Endothelial cell of umbilical vein (primary cell): ENCODE results near the gene PRKAG2. TPM values are rescaled to one million over a fixed set of nuclear protein-coding genes. Genes with fewer than 3 reads are reported as not detected.

Source experiments
- BruUV-seq: library from RNA; stranded (reverse); fragments of 400-500 nt; replicated peaks from 2 replicates; lab custom pipeline; 2021; lab: Mats Ljungman, UMichigan
- CTCF ChIA-PET: fragments of 300-600, 350-600 bp; sonication (Branson Sonifier 250); formaldehyde crosslinking; loops from one replicate; lab custom pipeline; 2021; ENCODE audit warnings: antibody characterized with exemption, inconsistent platforms; lab: Charles Lee
- POLR2A ChIA-PET: fragments of 300-600, 350-600 bp; sonication (Branson Sonifier 250); formaldehyde crosslinking; loops from one replicate; lab custom pipeline; 2021; ENCODE audit warnings: antibody characterized with exemption, inconsistent platforms; lab: Charles Lee
- DNase-seq: peaks from one replicate; pipeline ENCODE4 v3.0.0-alpha.2; 2011; ENCODE audit warnings: low read depth, low spot score
- FAIRE-seq: peaks from 2 replicates; lab custom pipeline; 2011; peaks lifted over from hg19 to GRCh38; lab: Jason Lieb, UNC
- H2AFZ ChIP-seq: 2 replicates; pipeline ENCODE4 v1.6.0; 2012; ENCODE audit warnings: low read depth, low read length, control low read depth, inconsistent platforms
- H3K27ac ChIP-seq: 2 replicates; pipeline ENCODE4 v1.5.1; 2011; ENCODE audit warnings: low read depth, mild to moderate bottlenecking, control low read depth, low read length, moderate library complexity; ENCODE audit not compliant: insufficient read depth
- H3K27me3 ChIP-seq, 2 experiments: 2 replicates each; pipeline versions ENCODE4 v1.6.0 to v1.6.1; 2011; ENCODE audit warnings: low read length in 2 of 2, mixed read lengths in 1 of 2; ENCODE audit not compliant: control insufficient read depth in 2 of 2, insufficient read depth in 2 of 2
- H3K36me3 ChIP-seq, 2 experiments: 2 replicates in 1 of 2; 3 replicates in 1 of 2; pipeline ENCODE4 v1.5.1; 2011; ENCODE audit warnings: low read length in 2 of 2, mild to moderate bottlenecking in 1 of 2, moderate library complexity in 1 of 2; ENCODE audit not compliant: control insufficient read depth in 2 of 2, insufficient read depth in 2 of 2; ENCODE audit errors: extremely low read depth in 1 of 2
- H3K4me1 ChIP-seq: 3 replicates; pipeline ENCODE4 v1.5.1; 2011; ENCODE audit warnings: mild to moderate bottlenecking, low read length; ENCODE audit not compliant: control insufficient read depth, insufficient read depth; ENCODE audit errors: extremely low read depth
- H3K4me2 ChIP-seq: 2 replicates; pipeline ENCODE4 v1.6.1; 2011; ENCODE audit warnings: low read length, control low read depth, mixed read lengths; ENCODE audit not compliant: insufficient read depth
- H3K4me3 ChIP-seq, 3 experiments: fragments of 200-600 bp in 1 of 3; sonication (generic), shearing (Covaris generic) in 1 of 3; replicated peaks in 1 of 3; 2 replicates each; pipeline ENCODE4 v1.5.1; 2011 to 2016; ENCODE audit warnings: control low read depth in 3 of 3, low read length in 3 of 3, mild to moderate bottlenecking in 2 of 3, inconsistent platforms in 1 of 3, low read depth in 1 of 3, moderate library complexity in 1 of 3; ENCODE audit not compliant: insufficient read depth in 1 of 3
- H3K79me2 ChIP-seq: 2 replicates; pipeline ENCODE4 v1.6.0; 2012; ENCODE audit warnings: low read length, inconsistent platforms; ENCODE audit not compliant: control insufficient read depth, insufficient read depth
- H3K9ac ChIP-seq: replicated peaks from 2 replicates; pipeline ENCODE3; 2011; ENCODE audit warnings: low read length, control low read depth; ENCODE audit not compliant: insufficient read depth; ENCODE audit errors: extremely low read depth
- H3K9me1 ChIP-seq: replicated peaks from 3 replicates; pipeline ENCODE4 v1.6.0; 2011; ENCODE audit warnings: mild to moderate bottlenecking, low read length; ENCODE audit not compliant: control insufficient read depth, insufficient read depth; ENCODE audit errors: extremely low read depth
- H3K9me3 ChIP-seq: replicated peaks from 2 replicates; pipeline ENCODE4 v1.5.1; 2012; ENCODE audit warnings: low read length, inconsistent platforms; ENCODE audit not compliant: control insufficient read depth, insufficient read depth
- H4K20me1 ChIP-seq: replicated peaks from 2 replicates; pipeline ENCODE3; 2011; ENCODE audit warnings: mild to moderate bottlenecking, low read length; ENCODE audit not compliant: control insufficient read depth, insufficient read depth; ENCODE audit errors: extremely low read depth
- CTCF ChIP-seq, 2 donors: IDR thresholded peaks; 1 replicate in 1 of 2; 2 replicates in 1 of 2; pipeline ENCODE4 v1.5.1; 2011; ENCODE audit warnings: low read length in 2 of 2, mild to moderate bottlenecking in 2 of 2, moderate library complexity in 2 of 2, control low read depth in 1 of 2, inconsistent platforms in 1 of 2, low read depth in 1 of 2; ENCODE audit not compliant: insufficient read depth in 1 of 2; ENCODE audit errors: extremely low read depth in 1 of 2
- EZH2 ChIP-seq: IDR thresholded peaks from 2 replicates; pipeline ENCODE4 v1.6.1; 2012; ENCODE audit warnings: borderline replicate concordance, low read depth, mild to moderate bottlenecking, moderate library complexity, low read length, inconsistent platforms; ENCODE audit not compliant: severe bottlenecking
- FOS ChIP-seq: IDR thresholded peaks from 2 replicates; pipeline ENCODE4 v1.6.1; 2011; ENCODE audit warnings: mild to moderate bottlenecking, low read length, moderate library complexity, borderline replicate concordance; ENCODE audit not compliant: insufficient read depth
- GATA2 ChIP-seq: IDR thresholded peaks from 2 replicates; pipeline ENCODE4 v1.7.0; 2011; ENCODE audit warnings: low read depth, mild to moderate bottlenecking, moderate library complexity, mixed read lengths, low read length; ENCODE audit not compliant: insufficient read length, insufficient read depth
- JUN ChIP-seq: IDR thresholded peaks from 2 replicates; pipeline ENCODE4 v1.6.1; 2011; ENCODE audit warnings: borderline replicate concordance, low read depth; ENCODE audit not compliant: insufficient read length, insufficient read depth
- MAX ChIP-seq: IDR thresholded peaks from 2 replicates; pipeline ENCODE4 v1.6.1; 2011; ENCODE audit not compliant: insufficient read depth, insufficient read length
- MYC ChIP-seq: IDR thresholded peaks from one replicate; pipeline ENCODE4 v1.6.1; 2011; ENCODE audit warnings: mild to moderate bottlenecking, low read depth, low read length
- POLR2A ChIP-seq: IDR thresholded peaks from 2 replicates; pipeline ENCODE4 v1.6.1; 2012; ENCODE audit warnings: low read depth, mild to moderate bottlenecking, control low read depth, low read length
- POLR2AphosphoS5 ChIP-seq: IDR thresholded peaks from 2 replicates; pipeline ENCODE4 v1.6.1; 2012; ENCODE audit warnings: low read depth, mild to moderate bottlenecking, control low read depth, low read length, moderate library complexity; ENCODE audit not compliant: insufficient read depth
- dilution Hi-C: fragments of 300-500 bp; cut with MboI; formaldehyde crosslinking; loops from one replicate; pipeline ENCODE4 v1.15.0; 2019; ENCODE audit warnings: low sequenced_read_pairs; ENCODE audit not compliant: extremely low pct_ligation_motif_present
- intact Hi-C: fragments of 100-400 bp; cut with micrococcal nuclease; formaldehyde crosslinking; loops from one replicate; pipeline ENCODE4 v1.10.0; 2022
- polyA plus RNA-seq, 4 experiments: library from polyadenylated mRNA; depleted of rRNA in 3 of 4; stranded (reverse) in 3 of 4; unstranded in 1 of 4; fragments of >200 nt; gene quantifications; 2 replicates each; pipeline versions ENCODE4 v1.2.1 to v1.2.3, GENCODE V29; 2011 to 2012; ENCODE audit warnings: missing spikeins in 1 of 4
- total RNA-seq: library from RNA; stranded (reverse); gene quantifications from 2 replicates; pipeline ENCODE4 v1.2.3, GENCODE V29; 2021

Gene PRKAG2
- total and polyA plus RNA-seq, 2 donors (not counting 3 experiments of a cell fraction or from before 2014, with no cell fraction given) = 19.3 to 51.5 TPM

GRCh38 chr7:151655555-151655954 is 221.4 kb downstream of the PRKAG2 start:
- intact Hi-C loops = no loop called here
- no peaks in the 10 kb centered on the region for H3K4me1 ChIP-seq
- H3K36me3 ChIP-seq = no peaks in the 10 kb centered on the region

More at GRCh38 chr7:151655555-151655954, 221.4 kb downstream of the PRKAG2 start:
- dilution Hi-C loops = no loop called here
- no TSS peak for BruUV-seq
- H2AFZ ChIP-seq = no peak overlapping the region
- no peak overlapping the region for H3K4me3 ChIP-seq
- ChIA-PET CTCF (interaction anchor here (1.1 kb wide), 1 partner anchor 172 kb away, joined by 3 read pairs; no protein-coding TSS in a partner anchor), POLR2A (no interaction called here)
- TF ChIP-seq EZH2 (no peak), JUN (no peak), POLR2AphosphoS5 (no peak), MAX (no peak), MYC (no peak), GATA2 (no peak), CTCF (IDR thresholded peaks at IDR 0.05; ENCODE audit: extremely low read depth in 1 of 2, insufficient read depth in 1 of 2, low read depth in 1 of 2, low read length in 2 of 2) (no peak), POLR2A (no peak), FOS (no peak)
- no peaks in the 10 kb centered on the region for H3K27me3 ChIP-seq
- no peak for FAIRE-seq
- H3K27ac ChIP-seq = no peak overlapping the region
- DNase-seq = no peak
- no peak overlapping the region for H3K4me2 ChIP-seq
- H3K9me3 ChIP-seq = no peaks in the 10 kb centered on the region
- H3K79me2 ChIP-seq = no peaks in the 10 kb centered on the region
- no peak overlapping the region for H3K9ac ChIP-seq
- no peaks in the 10 kb centered on the region for H4K20me1 ChIP-seq
- no peaks in the 10 kb centered on the region for H3K9me1 ChIP-seq
